ENCODE results near the gene ACSS3. TPM values are rescaled to one million over a fixed set of nuclear protein-coding genes. Genes with fewer than 3 reads are reported as not detected.
A peak's percentile ranks its signal among the peaks of the same experiment; 100 is the strongest.

Gene ACSS3
- total RNA-seq, 1 experiment from 2014 or later, result 4.2 TPM

DNA sequence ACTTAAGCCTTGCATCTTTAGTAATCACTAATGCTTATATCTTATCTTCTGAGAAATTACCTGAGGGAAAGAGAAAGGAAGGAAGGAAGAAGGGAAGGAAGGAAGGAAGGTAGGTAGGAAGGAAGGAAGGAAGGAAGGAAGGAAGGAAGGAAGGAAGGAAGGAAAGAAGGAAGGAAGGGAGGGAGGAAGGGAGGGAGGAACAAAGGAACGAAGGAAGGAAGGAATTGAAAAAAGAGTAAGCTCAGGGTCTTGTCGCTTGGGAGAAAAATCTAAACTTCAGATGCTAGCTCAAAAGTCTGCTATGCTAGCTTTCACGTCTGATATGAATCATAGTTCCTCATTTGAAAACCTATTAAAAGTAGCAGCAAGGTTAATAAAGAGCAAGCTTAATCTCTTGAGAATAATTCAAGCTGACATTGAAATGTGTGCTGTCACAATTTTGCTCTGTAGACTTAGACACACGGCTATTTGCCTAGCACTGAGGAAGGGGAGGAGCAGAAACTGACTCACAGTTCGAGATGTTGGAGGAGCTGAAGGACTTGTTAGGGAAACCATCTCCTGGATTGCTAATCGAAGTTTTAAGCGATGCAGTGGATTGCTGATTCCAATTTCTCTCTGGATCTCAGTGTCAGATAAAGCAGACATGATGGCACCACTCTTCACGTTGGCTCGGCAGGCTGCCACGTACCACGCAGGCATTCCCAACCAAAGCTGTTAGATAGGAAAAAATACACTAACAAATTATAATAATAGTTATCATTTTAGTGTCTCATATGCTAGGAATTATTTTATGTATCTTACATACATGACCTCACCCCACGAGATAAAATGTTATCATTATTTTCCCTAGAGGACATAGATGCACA is 216.7 kb downstream of the ACSS3 start:
- no peak for DNase-seq (ENCODE audit: low read depth)

GRCh38 chr12:81295251-81295650 is 217.4 kb downstream of the ACSS3 start:
- DNase-seq (ENCODE audit: low read depth), result no peak

DNA sequence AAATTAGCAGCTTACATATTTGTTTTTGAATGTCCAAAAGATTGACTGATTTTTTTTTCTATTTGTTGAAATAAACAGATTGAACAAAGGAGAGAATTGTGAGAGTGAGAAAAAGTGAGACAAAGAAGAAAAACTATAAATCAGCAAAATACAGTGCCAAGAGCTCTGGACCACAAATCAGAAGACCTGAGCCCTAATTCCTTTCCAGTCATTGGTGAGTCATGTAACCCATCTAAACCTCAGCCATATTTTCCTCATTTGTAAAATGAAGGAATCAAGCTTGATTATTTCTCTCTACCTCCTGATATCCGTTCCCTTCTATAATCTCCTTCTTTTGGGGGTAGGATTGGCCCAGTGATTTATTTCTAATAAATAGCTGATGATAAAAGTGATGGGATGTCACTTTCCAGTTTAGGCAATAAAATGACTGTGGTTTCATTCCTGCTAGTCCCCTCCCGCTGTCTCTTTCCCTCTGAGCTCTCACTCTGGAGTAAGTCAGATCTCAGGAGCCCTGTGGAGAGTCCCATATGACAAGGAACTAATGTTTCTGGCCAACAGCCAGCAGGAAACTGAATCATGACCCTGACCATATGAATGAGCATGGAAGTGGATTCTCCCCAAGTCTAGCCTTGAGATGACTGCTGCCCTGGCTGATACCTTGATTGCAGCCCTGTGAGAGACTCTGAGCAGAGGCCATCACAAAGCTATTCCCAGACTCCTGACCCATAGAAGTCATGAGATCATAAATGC is 218.9 kb downstream of the ACSS3 start:
- DNase-seq (ENCODE audit: low read depth), result peak; percentile 93

GRCh38 chr12:81297601-81298000 is 219.7 kb downstream of the ACSS3 start:
- no peak for DNase-seq (ENCODE audit: low read depth)

GRCh38 chr12:81300454-81300853 is 222.6 kb downstream of the ACSS3 start:
- no peak for DNase-seq (ENCODE audit: low read depth)

DNA sequence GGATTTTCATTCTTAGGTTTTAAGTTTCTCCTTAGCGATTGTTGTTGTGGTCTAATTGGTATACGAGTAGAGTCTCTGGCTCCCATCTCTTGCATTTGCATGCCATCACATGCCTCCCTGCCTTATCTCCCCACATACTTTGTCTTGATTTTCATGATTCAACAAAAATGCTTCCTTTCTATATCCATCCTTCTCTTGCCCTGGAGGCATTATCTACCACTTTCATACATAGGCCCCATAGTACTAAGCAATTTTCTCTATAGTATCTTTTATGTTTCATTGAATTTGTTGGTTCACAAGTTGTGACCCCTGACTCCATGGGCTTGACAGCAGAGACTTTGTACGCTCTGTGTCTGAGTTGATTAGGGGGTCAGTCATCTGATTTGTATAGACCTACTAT is 226.1 kb downstream of the ACSS3 start:
- no peak for DNase-seq (ENCODE audit: low read depth)

Other genes starting within 250 kb of the ACSS3 start
- 0.12 and 1.3 TPM in 2 replicates for gene LIN7A, start 140.1 kb upstream of the ACSS3 start, total RNA-seq (2014; rRNA removed; shearing (Covaris generic))